Stimulated activated CD4-positive, alpha-beta T cell treated with anti-CD3 and anti-CD28 coated beads, Interleukin-2, amount 100 ng/mL, for 24 hours (primary cell): ENCODE measurements around the gene HTR5A.
A peak's percentile ranks its signal among the peaks of the same experiment; 100 is the strongest.
"Not testable (repeated sequence)": the region's sequence is repeated elsewhere in the genome, so short reads cannot be mapped to it uniquely, and the experiment has no call there.

Experiments used
- DNase-seq, 2 donors: peaks; one replicate each; pipeline ENCODE4 v3.0.0-alpha.2; 2020

Gene HTR5A

DNA sequence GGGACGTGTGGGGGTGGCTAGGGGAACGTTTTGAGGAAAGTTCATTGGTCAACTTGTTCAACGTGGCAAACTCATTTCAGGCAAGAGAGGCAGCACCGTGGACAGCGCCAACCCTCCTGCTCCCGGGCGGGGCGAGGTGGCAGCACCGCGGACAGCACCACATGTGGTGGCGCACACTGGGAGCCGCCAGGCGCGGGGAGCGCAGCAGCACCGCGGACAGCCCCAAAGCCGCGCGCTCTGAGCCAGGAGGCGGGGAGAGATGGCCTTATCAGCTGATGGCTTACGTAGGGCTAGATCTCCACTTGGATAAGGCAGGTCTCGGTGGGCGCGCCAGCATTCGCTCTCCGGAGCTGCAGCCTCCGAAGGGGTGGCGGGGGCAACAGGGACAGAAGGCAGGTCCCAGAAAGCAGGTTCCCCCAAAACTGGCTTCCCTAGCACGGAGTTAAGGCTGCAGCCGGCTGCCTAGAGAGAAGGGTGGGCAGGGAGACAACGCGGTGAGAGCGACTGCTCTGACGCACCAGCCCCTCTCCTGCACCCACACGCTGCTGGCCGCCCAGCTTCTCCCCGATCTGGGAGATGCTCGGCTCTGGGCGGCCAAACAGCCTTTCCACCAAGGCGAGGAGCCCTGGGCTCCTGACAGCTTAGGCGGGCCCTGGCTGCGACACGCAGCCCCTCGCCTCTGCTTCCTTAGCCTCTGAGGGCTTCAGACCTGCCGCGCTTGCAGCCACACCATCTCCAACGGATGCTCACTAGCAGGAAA, at the start of gene HTR5A:
TSS of gene HTR5A (plus strand) at position 333 of the 760 bp plus-strand sequence. CDS start 576 bp downstream, outside the sequence.
- DNase-seq = peak; percentile 82 to 84

DNA sequence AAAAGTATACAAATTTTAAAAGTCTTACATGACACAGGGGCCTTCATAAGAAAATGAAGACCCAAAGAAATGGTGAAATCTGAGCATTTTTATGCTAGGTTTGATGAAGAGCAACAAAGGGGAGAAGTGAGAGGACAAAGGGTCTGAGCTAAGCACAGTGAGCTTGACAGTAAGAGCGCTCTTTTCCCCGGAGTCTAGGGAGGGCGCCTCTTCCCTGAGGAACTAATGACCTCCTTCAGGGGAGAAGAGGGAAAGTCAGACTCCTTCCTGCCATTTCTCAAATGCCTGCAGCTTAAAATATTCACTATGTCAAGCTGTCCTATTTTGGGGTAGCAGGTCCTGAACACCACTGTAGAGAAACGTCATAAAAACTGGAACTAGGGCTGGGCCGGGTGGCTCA, 49.1 kb upstream of the HTR5A start:
- no peak for DNase-seq

DNA sequence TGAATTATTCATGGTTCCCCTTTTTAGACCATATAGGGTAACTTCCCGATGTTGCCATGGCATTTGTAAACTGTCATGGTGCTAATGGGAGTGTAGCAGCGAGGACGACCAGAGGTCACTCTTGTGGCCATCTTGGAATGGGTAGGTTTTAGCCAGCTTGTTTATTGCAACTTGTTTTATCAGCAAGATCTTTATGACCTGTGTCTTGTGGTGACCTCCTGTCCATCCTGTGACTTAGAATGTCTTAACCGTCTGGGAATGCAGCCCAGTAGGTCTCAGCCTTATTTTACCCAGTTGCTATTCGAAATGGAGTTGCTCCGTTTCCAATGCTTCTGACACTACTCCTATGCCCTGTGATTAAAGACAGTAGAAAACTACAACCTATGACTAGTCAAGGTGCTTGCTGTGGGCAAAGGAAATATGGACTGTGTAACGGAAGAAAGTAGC, 48.4 kb upstream of the HTR5A start:
- DNase-seq = no peak

DNA sequence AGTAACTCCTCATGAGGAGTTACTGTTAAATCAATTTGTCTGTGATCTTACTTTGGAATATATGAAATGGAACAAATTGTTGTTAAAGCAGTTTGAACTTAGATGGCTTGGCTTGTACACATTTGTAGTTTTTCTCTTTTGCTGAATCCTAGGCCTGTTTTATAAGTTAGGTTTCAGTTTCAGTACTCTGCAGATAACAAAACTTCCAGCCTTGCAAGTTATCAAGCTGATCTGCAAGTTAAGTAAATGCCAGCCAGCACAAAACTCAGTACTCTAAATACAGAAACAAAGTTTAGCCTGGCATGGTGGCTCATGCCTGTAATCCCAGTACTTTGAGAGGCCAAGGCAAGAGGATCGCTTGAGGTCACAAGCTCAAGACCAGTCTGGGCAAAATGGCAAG, 42.2 kb upstream of the HTR5A start:
- no peak for DNase-seq

DNA sequence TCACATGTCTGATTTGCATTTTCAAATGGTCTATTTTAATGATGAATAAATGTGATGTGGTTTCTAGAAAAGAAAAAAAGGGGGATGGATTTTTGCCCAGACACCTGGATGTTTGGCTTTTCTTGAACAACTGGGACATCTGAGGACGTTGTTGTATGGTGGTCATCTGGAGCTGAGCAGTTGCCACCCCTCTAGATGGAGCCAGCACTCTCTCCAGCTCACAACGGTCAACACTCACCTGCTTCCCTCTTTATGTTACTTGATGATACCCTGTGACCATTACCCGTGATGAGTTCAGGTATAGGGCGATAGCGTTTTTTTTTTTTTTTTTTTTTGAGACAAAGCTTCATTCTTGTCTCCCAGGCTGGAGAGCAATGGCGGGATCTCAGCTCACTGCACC, 37.1 kb upstream of the HTR5A start:
- no peak for DNase-seq

DNA sequence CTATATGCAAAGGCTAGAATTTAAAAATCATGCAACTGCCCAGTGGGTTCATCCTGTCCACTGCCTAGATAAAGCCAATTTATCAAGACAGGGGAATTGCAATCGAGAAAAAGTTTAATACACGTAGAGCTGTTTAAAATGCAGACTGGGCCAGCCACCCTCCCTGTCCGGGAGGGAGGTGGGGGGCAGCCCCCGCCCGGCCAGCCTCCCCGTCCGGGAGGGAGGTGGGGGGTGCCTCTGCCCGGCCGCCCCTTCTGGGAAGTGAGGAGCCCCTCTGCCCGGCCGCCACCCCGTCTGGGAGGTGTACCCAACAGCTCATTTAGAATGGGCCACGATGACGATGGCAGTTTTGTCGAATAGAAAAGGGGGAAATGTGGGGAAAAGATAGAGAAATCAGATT, 35.6 kb upstream of the HTR5A start:
- not testable (repeated sequence) for DNase-seq

DNA sequence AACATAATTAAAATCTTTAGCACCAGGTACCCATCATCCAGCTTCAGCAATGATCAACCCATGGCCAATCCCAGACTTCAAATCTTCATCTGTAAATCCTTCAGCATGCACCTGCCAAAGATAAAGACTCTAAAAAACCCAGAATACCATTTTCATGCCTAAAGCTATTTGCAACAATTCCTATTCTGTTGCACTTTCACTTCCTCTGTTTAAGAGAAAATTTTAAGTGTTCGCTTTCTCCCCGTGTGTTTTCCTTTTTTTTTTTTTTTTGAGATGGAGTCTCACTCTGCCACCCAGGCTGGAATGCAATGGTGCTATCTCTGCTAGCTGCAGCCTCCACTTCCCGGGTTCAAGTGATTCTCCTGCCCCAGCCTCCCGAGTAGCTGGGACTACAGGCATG, 31.8 kb upstream of the HTR5A start:
- DNase-seq = no peak

DNA sequence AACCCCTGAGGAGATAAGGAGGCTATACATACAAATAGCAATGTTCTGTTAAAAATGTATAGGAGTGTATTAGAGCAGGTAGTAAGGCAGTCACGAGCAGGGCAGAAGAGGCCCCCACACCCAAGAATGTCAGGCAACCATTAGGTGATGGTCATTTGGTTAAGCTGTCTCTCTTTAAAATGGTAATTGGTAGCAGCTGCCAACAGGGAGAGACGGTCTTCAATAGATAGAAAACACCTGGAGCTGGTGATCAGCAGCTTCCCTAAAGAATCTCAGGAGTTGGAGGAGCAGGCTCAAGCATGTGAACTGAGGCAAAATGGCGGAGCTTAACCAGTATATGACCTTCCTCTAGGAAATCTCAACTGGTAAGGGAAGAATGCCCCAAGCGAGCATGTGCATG, 26.4 kb upstream of the HTR5A start:
- DNase-seq = no peak

DNA sequence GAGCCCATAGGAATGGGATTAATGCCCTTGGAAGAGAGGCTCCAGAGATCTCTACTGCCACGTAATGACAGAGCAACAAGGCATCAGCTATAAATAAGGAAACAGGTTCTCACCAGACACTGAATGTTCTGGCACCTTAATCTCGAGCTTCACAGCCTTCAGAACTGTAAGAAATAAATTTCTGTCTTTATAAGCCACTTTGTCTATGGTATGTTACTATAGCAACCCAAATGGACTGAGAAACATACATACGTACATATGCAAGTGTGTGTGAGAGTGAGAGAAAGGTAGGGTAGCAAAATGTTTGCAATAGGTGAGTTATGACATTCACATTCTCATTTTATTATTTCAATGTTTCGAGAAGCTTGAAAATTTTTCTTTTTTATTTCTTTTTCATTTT, 22.1 kb upstream of the HTR5A start:
- DNase-seq = no peak

DNA sequence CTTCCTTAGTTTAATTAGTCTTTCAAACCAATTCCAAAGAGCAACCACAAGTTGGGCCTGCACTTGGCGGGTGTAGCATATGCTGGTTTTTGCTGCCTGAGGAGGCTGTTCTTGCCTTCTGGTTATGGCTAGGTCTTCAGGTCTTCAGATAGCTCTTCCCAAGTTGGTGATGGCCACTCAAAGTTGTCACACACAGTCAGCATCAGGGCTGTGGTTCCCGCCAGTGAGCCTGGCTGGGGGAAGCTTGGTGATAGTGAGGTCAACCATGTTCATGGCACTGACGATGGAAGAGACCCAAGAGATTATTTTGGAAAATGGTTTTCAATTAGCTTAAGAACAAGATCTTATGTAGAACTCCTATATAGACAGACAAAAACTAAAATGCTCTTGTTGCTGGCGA, 18.8 kb upstream of the HTR5A start:
- DNase-seq = no peak

DNA sequence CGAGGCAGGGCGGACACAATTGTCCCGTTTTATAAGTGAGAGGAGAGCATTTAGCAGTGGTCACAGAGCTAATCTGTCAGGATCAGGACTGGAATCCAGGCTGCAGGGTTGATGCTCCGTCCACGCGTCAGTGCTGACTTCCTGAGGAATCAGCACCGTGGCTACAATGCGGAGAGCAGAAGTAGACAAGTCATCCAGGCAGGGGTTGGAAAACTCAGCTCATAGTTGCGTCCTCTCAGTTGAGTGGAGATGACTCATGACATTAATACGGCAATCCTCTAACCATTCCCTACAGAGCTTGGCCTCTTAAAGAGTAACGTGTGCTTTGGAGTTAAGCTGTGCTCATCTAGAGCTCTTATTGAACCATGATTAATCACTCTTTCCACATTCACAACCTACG, 17.1 kb upstream of the HTR5A start:
- DNase-seq = no peak

DNA sequence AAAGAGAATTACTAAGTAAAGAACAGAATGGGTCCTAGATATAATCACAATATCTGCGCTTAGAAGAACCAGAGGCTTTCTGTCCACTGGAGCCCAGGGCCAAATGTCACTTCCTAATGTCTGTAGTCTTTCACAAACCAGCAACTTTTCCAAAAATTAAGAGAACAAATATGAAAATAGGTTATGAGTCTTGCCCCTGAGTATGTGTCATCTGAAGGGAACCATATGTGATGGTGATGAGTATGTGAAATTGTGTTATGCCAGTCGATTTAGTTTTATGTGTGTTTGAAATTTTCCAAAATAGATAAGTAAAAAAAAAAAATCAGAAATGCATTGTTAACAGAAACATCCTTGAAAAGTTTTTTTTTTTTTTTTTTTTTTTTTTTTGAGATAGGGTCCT, 15.4 kb upstream of the HTR5A start:
- DNase-seq = no peak

DNA sequence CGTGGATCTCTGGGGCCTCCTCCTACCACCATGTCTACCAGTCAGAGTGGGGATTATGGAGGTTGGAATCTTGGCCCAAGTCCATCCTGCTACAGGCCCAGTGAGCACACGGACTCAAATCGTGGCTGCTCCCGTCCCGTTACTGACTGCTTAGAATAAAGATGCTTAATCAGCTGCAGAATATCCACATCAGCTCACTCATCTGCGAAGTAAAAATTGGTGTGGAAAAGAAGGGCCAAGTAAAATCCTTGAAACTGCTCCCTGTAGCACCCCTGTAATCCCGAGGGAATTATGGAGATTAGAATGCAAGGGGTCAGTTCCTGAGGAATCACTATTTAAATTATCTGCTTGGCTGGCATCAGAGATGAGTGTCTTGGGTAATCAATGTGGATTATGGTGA, 13.0 kb upstream of the HTR5A start:
- no peak for DNase-seq

DNA sequence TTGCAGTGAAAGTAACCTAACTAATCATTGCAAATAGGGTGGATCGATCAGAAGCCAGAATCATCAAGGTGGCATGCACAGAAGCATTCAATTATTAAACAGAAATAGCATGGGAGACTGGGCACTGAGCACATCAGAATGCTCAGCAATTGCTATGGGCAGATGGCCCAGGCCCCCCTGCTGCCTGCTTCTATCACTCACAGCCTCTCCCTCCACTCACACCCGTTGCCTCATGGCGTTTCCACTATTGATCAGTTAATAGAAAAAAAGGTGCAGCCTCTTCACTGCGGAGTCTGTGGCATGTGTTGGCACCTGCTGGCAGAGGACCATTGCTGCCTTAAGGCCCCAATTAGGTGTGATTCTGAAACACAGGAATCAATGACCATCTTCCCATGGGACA, 11.2 kb upstream of the HTR5A start:
- no peak for DNase-seq

DNA sequence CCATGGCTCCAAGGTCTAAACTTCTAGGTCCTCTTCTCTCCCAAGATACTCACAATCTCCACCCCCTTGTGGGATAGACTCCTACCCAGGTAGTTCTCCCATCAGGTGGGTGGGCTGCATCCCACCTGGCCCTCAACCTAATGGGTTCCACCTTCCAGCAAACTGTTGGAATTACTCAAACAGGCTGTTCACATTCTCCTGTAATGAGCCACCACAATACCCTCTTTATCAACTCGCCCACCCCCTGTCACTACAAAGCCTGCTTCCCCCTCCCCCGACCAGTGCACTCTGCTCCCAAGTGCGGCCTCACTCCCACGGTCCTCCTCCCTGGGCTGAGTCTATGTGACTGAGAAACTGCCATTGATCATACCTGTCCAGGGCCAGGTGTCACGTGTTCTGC, 10.4 kb upstream of the HTR5A start:
- DNase-seq = no peak

DNA sequence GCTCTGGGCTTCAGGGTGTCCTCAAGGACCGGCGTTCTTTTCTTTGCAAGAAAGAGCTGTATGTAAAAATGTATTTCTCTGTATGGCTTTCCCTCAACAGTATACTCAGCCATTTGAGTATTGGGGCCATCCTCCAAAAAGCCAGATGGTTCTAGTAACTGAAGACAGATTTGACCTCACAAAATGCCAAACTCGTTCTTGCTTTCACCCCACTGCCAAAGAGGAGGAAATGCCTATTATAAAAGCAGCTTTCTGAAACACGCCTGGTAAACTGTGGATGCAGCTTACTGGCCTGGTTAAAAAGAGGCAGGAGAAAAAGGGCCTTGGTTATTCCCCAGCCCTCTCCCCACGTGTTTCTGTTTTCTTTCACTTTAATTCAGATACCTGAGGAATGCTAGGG, 7.7 kb upstream of the HTR5A start:
- no peak for DNase-seq

DNA sequence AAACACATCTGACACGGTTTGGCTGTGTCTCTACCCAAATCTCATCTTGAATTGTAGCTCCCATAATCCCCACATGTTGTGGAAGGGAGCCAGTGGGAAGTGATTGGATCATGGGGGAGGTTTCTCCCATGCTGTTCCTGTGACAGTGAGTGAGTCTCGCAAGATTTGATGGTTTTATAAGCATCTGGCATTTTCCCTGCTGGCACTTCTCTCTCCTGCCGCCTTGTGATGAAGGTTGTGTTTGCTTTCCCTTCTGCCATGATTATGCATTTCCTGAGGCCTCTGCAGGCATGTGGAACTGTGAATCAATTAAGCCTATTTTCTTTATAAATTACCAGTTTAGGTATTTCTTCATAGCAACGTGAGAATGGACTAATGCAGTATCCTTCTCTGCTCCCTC, 5.9 kb upstream of the HTR5A start:
- no peak for DNase-seq

DNA sequence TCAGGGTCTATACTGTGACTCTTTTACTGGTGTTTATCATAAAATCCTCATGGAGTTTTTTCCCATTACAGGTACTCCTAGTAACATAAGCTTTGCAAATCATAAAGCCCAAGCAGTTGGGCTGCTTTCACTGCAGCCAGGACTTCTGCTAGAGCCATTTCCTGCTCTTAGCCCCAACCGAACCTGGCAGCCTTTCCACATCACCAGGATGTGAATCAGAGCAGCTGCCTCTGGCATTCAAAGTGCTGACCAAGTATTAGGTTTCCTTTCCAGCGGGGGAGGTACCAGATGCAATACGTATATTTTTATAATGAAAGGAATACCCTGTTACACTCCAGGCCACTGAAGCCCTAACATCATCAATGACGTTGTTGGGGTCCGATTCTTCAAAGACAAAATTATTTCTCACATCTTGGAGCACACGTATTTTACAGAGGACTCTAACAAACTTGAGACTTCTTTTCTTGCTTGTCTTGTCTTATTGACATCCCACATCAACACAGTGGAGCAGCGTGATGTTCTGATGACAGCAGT, 3.6 kb upstream of the HTR5A start:
- DNase-seq = no peak

DNA sequence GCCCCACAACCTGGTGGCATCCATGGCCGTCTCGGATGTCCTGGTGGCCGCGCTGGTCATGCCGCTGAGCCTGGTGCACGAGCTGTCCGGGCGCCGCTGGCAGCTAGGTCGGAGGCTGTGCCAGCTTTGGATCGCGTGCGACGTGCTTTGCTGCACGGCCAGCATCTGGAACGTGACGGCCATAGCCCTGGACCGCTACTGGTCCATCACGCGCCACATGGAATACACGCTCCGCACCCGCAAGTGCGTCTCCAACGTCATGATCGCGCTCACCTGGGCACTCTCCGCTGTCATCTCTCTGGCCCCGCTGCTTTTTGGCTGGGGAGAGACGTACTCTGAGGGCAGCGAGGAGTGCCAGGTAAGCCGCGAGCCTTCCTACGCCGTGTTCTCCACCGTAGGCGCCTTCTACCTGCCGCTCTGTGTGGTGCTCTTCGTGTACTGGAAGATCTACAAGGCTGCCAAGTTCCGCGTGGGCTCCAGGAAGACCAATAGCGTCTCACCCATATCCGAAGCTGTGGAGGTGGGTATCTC, 1.1 kb downstream of the HTR5A start:
- DNase-seq = no peak

DNA sequence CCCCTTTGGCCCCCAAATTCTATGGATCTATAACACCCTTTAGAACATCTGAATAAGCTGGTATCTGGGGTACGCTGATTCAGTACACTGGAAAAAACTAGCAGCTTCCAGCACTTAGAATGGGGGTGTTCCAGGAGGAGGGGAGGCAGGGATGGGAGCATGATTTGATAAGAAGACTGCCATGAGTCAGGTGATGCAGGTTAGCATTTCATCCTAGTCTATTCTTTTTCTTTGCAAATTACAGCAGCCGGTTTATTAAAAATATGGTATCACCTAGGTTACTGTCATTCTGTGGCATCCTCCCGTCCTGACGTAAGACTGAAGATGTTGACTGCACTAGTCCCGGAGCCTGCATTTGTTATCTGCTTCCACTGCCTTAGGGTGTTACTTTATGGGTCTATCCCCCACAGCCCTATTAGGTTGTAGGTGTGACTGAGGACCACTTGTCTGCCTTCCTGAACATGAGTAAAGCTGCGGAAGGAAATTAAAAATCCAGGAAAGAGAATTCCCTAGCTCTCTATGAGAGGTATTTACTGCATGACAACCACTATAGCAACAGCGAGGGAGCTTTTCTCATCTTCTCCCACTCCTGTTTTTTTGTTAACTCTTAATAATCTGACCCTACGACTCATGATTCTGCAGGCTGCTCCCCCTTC, 1.9 kb downstream of the HTR5A start:
- no peak for DNase-seq

DNA sequence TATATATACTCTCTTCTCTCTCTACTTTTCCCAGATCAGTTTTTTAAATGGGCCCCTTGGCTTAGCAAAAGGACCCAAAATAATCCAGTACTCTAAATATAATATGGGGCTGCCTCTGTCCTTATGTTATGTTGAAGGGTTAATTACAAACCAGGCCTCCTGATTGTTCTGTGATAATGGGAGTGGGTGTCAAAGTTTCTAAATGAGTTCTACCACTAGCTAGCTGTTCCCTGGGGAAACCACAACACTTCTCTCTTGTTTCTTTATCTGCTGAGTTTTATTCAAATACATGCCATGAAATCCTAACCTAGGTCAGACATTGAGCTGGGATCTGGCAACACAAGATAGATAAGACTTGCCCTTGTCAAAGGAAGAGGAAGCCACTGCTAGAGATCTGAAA, 3.8 kb downstream of the HTR5A start:
- DNase-seq = no peak

DNA sequence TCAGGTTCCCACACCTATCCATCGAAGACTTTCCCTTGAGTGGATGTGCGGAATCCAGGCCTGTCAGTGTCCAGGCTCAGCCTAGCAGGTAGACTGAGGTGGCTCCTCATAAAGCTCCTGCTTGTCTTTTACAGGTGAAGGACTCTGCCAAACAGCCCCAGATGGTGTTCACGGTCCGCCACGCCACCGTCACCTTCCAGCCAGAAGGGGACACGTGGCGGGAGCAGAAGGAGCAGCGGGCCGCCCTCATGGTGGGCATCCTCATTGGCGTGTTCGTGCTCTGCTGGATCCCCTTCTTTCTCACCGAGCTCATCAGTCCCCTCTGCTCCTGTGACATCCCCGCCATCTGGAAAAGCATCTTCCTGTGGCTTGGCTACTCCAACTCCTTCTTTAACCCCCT, 13.9 kb downstream of the HTR5A start:
- no peak for DNase-seq

DNA sequence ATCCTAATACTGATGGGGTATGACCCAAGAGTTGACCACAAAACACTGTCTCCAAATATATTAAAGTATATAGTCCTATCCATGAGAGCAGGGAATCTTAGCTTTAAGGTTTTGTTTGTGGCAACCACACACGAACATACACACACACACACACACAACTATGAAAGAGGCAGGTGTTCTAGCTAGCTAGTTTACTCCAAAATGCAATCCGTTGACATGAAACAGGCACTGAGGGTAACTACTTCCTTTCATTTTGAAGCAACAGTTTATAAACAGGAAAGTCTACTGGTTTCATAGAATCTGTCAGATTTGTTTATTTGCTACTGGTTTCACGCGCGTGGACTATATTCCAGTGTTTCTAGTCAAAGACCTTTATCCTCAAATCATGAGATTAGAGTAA, 14.8 kb downstream of the HTR5A start:
- DNase-seq = no peak

DNA sequence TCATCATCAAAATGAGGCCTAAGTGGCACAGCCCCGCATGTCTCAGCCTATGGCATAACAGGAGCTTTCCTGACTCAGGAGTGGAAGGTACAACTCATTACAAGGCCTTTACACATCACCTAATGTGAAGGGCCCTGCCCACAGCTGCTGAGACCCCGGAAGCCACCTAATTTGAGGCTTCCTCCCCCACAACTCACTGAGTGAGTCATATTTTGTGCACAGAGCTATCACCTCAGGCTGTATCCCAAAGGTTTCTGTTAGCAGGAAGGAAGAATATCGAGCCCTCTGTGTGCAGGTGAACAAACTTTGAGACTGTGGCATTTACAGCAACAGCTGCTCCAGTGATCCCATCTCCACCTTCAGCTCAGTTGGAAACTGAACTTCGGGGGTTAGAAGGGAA, 20.6 kb downstream of the HTR5A start:
- DNase-seq = peak in 1 of 2 donors; percentile 20
